ENCODE data around the gene GABRR2.

Gene GABRR2

GRCh38 chr6:89315249-89315885 lies at the start of gene GABRR2:
GABRR2 (minus strand) TSS chr6:89315299; CDS start chr6:89315165, 134 bp downstream.
- DNase-seq = no peak

GRCh38 chr6:89364586-89364985 lies 49.5 kb upstream of the GABRR2 start:
- DNase-seq = no peak

- no peak for DNase-seq
Observed at GRCh38 chr6:89361171-89361570, 46.1 kb upstream of the GABRR2 start.

- no peak for DNase-seq
Observed at GRCh38 chr6:89360415-89360999, 45.4 kb upstream of the GABRR2 start.

GRCh38 chr6:89359561-89359960 lies 44.5 kb upstream of the GABRR2 start:
- DNase-seq = no peak

GRCh38 chr6:89357390-89357789 lies 42.3 kb upstream of the GABRR2 start:
- DNase-seq = no peak

GRCh38 chr6:89356642-89357170 lies 41.6 kb upstream of the GABRR2 start:
- DNase-seq = no peak

GRCh38 chr6:89355511-89356194 lies 40.6 kb upstream of the GABRR2 start:
- no peak for DNase-seq

- DNase-seq = peak; percentile 86
Observed at GRCh38 chr6:89353702-89354392, 38.7 kb upstream of the GABRR2 start.

- no peak for DNase-seq
Observed at GRCh38 chr6:89353118-89353556, 38.0 kb upstream of the GABRR2 start.

- DNase-seq = peak; percentile 68
Observed at GRCh38 chr6:89352278-89353117, 37.4 kb upstream of the GABRR2 start, which contains the start of gene UBE2J1. UBE2J1 (minus strand) TSS chr6:89352722; CDS start chr6:89352569, 153 bp downstream.

GRCh38 chr6:89351671-89352277 lies 36.7 kb upstream of the GABRR2 start:
- DNase-seq = peak; percentile 43

GRCh38 chr6:89350281-89350966 lies 35.3 kb upstream of the GABRR2 start:
- no peak for DNase-seq

GRCh38 chr6:89348372-89348771 lies 33.3 kb upstream of the GABRR2 start:
- DNase-seq = no peak

GRCh38 chr6:89347825-89348224 lies 32.7 kb upstream of the GABRR2 start:
- no peak for DNase-seq

- no peak for DNase-seq
Observed at GRCh38 chr6:89346433-89346832, 31.3 kb upstream of the GABRR2 start.

GRCh38 chr6:89339565-89339964 lies 24.5 kb upstream of the GABRR2 start:
- DNase-seq = no peak

GRCh38 chr6:89335164-89335563 lies 20.1 kb upstream of the GABRR2 start:
- DNase-seq = no peak

- DNase-seq = no peak
Observed at GRCh38 chr6:89330910-89331309, 15.8 kb upstream of the GABRR2 start.

- DNase-seq = no peak
Observed at GRCh38 chr6:89328976-89329375, 13.9 kb upstream of the GABRR2 start.

- no peak for DNase-seq
Observed at GRCh38 chr6:89324304-89324703, 9.2 kb upstream of the GABRR2 start.
